ENCODE data around the gene RENBP.

RENBP gene

GRCh38 chrX:153933748-153934147, 10.7 kb downstream of the RENBP start:
- peak; percentile 59 for DNase-seq (ENCODE audit: low spot score)

- DNase-seq (ENCODE audit: low spot score): no peak
These were observed 12.1 kb downstream of the RENBP start for GRCh38 chrX:153932220-153932915.

GRCh38 chrX:153931748-153932147, 12.7 kb downstream of the RENBP start:
- no peak for DNase-seq (ENCODE audit: low spot score)

GRCh38 chrX:153931151-153931550, 13.3 kb downstream of the RENBP start:
- DNase-seq (ENCODE audit: low spot score): no peak

- DNase-seq (ENCODE audit: low spot score): no peak
These were observed 14.2 kb downstream of the RENBP start for GRCh38 chrX:153930011-153930910.

- DNase-seq (ENCODE audit: low spot score): no peak
These were observed 14.9 kb downstream of the RENBP start for GRCh38 chrX:153929576-153929975.

DNA sequence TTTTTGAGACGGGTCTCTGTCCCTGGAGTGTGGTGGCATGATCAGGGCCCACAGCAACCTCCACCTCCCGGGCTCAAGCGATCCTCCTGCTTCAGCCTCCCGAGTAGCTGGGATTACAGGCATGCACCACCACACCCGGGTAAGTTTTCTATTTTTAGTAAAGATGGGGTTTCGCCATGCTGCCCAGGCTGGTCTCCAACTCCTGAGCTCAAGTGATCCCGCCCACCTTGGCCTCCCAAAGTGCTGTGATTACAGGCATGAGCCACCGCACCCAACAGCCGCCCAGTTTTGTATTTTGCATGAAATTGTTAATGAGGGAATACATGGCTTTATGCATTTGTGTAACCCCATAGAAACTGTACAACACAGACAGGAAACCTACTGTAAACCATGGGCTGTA, 15.6 kb downstream of the RENBP start:
- DNase-seq (ENCODE audit: low spot score): no peak

DNA sequence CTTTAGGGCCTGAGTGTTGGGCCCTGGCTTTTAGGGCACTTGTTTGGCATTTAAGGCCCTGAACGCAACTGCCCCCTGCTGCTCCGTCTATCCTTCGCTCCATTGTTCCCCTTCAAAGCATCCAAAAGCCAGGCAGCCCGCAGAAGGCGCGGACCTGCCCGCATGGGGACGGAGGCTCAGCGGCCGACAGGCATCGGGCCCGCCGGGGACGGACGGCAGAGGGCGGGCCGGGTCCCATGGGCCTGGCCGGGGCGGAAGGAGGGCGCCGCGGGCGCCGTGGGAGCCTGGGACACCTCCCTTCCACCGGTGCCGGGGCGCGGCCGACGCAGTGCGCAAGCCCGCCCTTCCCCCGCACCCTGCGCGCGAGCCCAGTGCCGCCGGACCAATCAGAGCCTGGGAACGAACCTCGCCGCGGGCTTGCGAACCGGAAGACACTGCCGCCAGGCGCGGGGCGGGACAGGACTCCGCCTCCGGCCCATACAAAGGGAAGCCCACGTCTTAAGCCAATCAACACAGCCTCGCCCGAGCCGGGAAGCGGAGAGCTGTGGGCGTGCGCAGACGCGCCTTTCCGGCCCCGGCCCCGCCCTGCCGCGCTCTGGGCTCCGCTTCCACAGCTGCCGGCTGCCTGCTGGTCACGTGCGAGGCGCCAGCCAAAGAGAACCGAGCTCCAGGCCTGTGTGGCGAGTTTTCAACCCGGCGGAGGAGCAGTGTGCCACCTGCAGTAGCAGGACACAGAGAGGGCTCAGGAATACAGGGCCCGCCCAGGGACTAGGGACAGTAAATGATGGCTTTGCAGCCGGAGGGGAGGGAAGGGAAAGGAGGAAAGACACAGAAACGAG, 16.3 kb downstream of the RENBP start:
- DNase-seq (ENCODE audit: low spot score): peak; percentile 100

DNA sequence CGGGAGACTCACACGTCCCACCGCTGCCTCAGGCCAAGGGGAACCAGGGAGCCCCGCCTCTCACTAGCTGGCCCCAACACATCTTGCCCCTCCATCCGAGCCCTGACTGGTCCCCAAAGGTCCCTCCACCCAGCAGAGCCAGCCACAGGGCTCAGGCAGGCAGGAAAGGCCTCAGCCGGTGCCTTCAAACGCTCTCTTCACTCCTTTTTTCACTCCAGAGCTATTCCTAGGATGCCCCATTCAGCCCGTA, 16.8 kb downstream of the RENBP start:
- no peak for DNase-seq (ENCODE audit: low spot score)

- no peak for DNase-seq (ENCODE audit: low spot score)
These were observed 17.4 kb downstream of the RENBP start for GRCh38 chrX:153926858-153927671.

GRCh38 chrX:153926552-153926857, 17.9 kb downstream of the RENBP start:
- no peak for DNase-seq (ENCODE audit: low spot score)

GRCh38 chrX:153925739-153926551, 18.5 kb downstream of the RENBP start, which contains the start of gene ARHGAP4:
Gene ARHGAP4, minus strand, starts transcription at chrX:153926264. Its CDS starts 62 bp downstream, at chrX:153926202.
- no peak for DNase-seq (ENCODE audit: low spot score)

DNA sequence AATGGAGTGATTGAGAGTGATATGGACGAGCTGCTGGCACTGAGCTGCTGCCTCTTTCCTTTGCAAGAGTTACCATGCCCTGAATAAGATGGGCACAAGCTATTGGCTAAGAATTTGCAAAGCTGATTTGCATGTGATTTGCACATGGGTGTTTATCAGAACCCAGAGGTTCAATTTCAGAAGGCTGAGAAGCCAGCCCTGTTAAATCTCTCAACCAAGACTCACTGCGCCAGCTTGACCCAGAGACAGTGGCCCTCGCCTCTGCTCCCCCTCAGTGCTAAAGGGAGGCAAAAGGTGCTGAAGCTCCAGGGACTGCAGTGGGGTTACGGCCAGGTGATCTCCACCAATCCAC, 19.1 kb downstream of the RENBP start:
- no peak for DNase-seq (ENCODE audit: low spot score)

DNA sequence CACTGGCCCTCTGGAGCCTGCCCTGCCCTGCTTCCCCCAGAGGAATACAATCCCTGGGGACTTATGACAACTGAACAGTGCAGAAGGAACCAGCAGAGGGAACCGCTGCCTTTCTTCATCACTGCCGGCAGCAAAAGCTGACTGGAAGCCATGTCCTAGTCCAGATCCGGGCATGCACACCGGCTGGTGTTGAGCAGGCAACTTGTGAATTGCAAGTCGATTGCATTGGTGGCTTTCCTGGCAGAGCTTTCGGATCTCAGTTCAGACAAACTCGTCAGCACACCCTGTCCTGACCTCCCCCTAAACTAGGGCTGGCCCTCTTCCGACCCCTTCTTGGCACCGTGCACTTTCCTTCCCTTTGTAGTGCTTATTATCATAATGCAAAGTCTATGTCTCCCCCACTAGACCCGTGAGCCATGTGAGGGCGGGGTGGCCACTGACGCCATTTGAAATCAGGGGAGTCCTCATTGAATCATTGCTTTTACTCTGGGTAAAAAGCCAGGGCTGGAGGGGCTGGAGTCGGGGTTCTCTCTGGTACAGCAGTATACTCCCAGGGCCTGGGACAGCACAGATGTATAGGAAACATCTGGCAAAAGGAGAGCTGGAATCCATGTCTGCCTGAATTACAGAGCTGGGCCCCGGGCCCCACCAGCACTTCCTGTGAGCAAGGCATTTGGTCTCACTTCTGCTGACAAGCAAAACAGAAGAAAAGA, 20.1 kb downstream of the RENBP start:
- DNase-seq (ENCODE audit: low spot score): peak; percentile 69

DNA sequence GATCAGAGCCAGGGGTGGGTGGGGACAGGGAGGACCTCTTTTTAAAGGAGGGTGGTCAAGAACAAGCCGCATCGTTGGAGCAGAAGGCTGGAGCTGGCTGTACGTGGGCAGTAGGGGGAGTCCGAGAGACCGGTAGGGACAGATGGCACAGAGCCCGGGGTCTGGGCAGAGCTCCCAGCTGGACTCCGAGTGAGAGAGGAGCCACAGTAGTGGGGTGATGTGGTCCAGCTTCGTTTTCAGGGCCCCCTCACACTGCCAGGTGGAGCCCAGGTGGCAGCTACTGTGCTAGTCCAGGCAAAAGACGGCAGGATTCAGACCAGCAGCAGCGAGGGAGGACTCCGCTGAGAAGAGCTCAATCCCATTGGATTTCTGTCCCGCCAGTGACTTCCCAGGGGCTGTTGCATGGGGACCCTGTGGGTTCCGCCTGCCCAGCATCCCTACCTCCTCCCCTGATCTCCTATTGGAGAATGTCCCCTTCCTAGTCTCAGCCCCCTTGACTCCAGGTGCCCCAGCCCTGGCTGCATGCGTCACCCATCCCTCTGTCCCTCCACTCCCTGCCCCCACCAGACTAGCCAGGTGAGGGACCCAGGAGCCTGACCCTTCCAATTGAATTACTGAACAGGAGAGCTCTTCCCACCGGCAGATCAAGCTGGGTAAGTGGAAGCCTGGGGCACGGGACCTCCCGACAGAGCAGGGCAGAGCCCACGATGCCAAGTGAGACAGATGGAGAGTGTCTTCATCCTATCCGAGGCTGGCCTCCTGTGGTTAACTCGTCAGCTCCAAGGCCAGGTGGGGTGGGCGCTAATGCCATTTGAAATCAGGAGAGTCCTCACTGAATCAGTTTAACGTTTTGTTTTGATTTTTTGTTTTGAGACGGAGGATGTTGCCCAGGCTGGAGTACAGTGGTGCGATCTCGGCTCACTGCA, 21.2 kb downstream of the RENBP start:
- DNase-seq (ENCODE audit: low spot score): peak; percentile 79

GRCh38 chrX:153921511-153922446, 22.7 kb downstream of the RENBP start:
- no peak for DNase-seq (ENCODE audit: low spot score)

DNA sequence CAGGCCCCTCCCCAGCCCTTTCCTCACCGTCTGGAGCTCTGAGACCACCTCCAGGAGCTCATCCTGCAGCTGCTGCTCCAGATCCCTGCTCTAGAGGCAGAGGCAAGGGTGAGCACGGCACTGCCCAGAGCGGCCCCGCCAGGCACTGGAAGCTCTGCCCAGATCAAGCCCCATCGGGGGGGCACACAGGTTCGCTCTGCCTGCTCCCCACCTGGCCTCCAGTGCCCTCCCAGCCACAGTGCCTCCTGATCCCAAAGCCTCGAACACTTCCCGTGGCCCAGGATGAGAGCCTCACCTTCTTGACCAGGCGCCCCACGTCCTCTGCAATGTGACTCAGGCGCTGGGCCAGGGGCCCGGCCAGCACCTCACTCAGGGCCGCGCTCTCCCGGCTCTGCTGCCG, 23.4 kb downstream of the RENBP start:
- no peak for DNase-seq (ENCODE audit: low spot score)

GRCh38 chrX:153920546-153920945, 23.9 kb downstream of the RENBP start:
- DNase-seq (ENCODE audit: low spot score): no peak
